ENCODE measurements around the gene MTERF2.
"Not testable (repeated sequence)": the region's sequence is repeated elsewhere in the genome, so short reads cannot be mapped to it uniquely, and the experiment has no call there.

The MTERF2 gene

GRCh38 chr12:106986625-106987389 lies at the start of gene MTERF2:
Gene MTERF2 (minus strand): TSS chr12:106987146. CDS start chr12:106978714, 8,432 bp downstream.
- Histone ChIP-seq H3K4me1 (ENCODE audit: insufficient read depth, low read length) (peaks cover 24% of the 10 kb centered on the region), H3K27ac (ENCODE audit: low read depth, low read length) (peak within 1 kb of the TSS; percentile 86), H3K4me3 (ENCODE audit: low read depth in 1 of 2, low read length in 2 of 2) (peak within 1 kb of the TSS; percentile 67 to 91), H3K27me3 (ENCODE audit: control insufficient read depth in 1 of 2, insufficient read depth in 2 of 2, low read length in 2 of 2) (no peaks in the 10 kb centered on the region), H3K9me3 (ENCODE audit: low read length) (no peaks in the 10 kb centered on the region), H3K9ac (ENCODE audit: low read length) (peak within 1 kb of the TSS; percentile 88), H3K36me3 (ENCODE audit: insufficient read depth, low read length) (peaks cover 23% of the 10 kb centered on the region)

- no peak overlapping the region for H3K9ac ChIP-seq (ENCODE audit: low read length)
- H3K4me3 ChIP-seq (ENCODE audit: low read depth in 1 of 2, low read length in 2 of 2), result no peak overlapping the region
- no peaks in the 10 kb centered on the region for H3K36me3 ChIP-seq (ENCODE audit: insufficient read depth, low read length)
- no peak overlapping the region for H3K27ac ChIP-seq (ENCODE audit: low read depth, low read length)
- H3K27me3 ChIP-seq (ENCODE audit: control insufficient read depth in 1 of 2, insufficient read depth in 2 of 2, low read length in 2 of 2), result no peaks in the 10 kb centered on the region
- H3K9me3 ChIP-seq (ENCODE audit: low read length), result no peaks in the 10 kb centered on the region
- H3K4me1 ChIP-seq (ENCODE audit: insufficient read depth, low read length), result peaks cover 6% of the 10 kb centered on the region
Observed at GRCh38 chr12:107035733-107036132, 48.8 kb upstream of the MTERF2 start.

GRCh38 chr12:107033758-107034739 lies 47.1 kb upstream of the MTERF2 start:
- Histone ChIP-seq H3K27me3 (ENCODE audit: control insufficient read depth in 1 of 2, insufficient read depth in 2 of 2, low read length in 2 of 2) (no peaks in the 10 kb centered on the region), H3K27ac (ENCODE audit: low read depth, low read length) (no peak overlapping the region)

GRCh38 chr12:107032266-107032665 lies 45.3 kb upstream of the MTERF2 start:
- Histone ChIP-seq H3K27me3 (ENCODE audit: control insufficient read depth in 1 of 2, insufficient read depth in 2 of 2, low read length in 2 of 2) (no peaks in the 10 kb centered on the region), H3K4me1 (ENCODE audit: insufficient read depth, low read length) (peaks cover 20% of the 10 kb centered on the region), H3K4me3 (ENCODE audit: low read depth in 1 of 2, low read length in 2 of 2) (no peak overlapping the region), H3K36me3 (ENCODE audit: insufficient read depth, low read length) (no peaks in the 10 kb centered on the region), H3K9ac (ENCODE audit: low read length) (no peak overlapping the region), H3K27ac (ENCODE audit: low read depth, low read length) (no peak overlapping the region), H3K9me3 (ENCODE audit: low read length) (no peaks in the 10 kb centered on the region)

More at GRCh38 chr12:107033758-107034739, 47.1 kb upstream of the MTERF2 start:
- Histone ChIP-seq H3K4me1 (ENCODE audit: insufficient read depth, low read length) (peaks cover 9% of the 10 kb centered on the region), H3K36me3 (ENCODE audit: insufficient read depth, low read length) (no peaks in the 10 kb centered on the region), H3K4me3 (ENCODE audit: low read depth in 1 of 2, low read length in 2 of 2) (no peak overlapping the region), H3K9me3 (ENCODE audit: low read length) (no peaks in the 10 kb centered on the region), H3K9ac (ENCODE audit: low read length) (no peak overlapping the region)

- H3K9me3 ChIP-seq (ENCODE audit: low read length), result no peaks in the 10 kb centered on the region
- H3K4me1 ChIP-seq (ENCODE audit: insufficient read depth, low read length), result peaks cover 31% of the 10 kb centered on the region
- no peak overlapping the region for H3K4me3 ChIP-seq (ENCODE audit: low read depth in 1 of 2, low read length in 2 of 2)
- H3K27ac ChIP-seq (ENCODE audit: low read depth, low read length), result no peak overlapping the region
- no peaks in the 10 kb centered on the region for H3K27me3 ChIP-seq (ENCODE audit: control insufficient read depth in 1 of 2, insufficient read depth in 2 of 2, low read length in 2 of 2)
- H3K36me3 ChIP-seq (ENCODE audit: insufficient read depth, low read length), result no peaks in the 10 kb centered on the region
- H3K9ac ChIP-seq (ENCODE audit: low read length), result no peak overlapping the region
Observed at GRCh38 chr12:107031061-107031460, 44.1 kb upstream of the MTERF2 start.

- Histone ChIP-seq H3K4me3 (ENCODE audit: low read depth in 1 of 2, low read length in 2 of 2) (no peak overlapping the region), H3K4me1 (ENCODE audit: insufficient read depth, low read length) (peaks cover 32% of the 10 kb centered on the region), H3K27me3 (ENCODE audit: control insufficient read depth in 1 of 2, insufficient read depth in 2 of 2, low read length in 2 of 2) (no peaks in the 10 kb centered on the region), H3K9me3 (ENCODE audit: low read length) (no peaks in the 10 kb centered on the region), H3K36me3 (ENCODE audit: insufficient read depth, low read length) (no peaks in the 10 kb centered on the region), H3K9ac (ENCODE audit: low read length) (no peak overlapping the region), H3K27ac (ENCODE audit: low read depth, low read length) (peak overlapping the region; percentile 32)
Observed at GRCh38 chr12:107029081-107029480, 42.1 kb upstream of the MTERF2 start.

- Histone ChIP-seq H3K9me3 (ENCODE audit: low read length) (no peaks in the 10 kb centered on the region), H3K27me3 (ENCODE audit: control insufficient read depth in 1 of 2, insufficient read depth in 2 of 2, low read length in 2 of 2) (no peaks in the 10 kb centered on the region), H3K36me3 (ENCODE audit: insufficient read depth, low read length) (no peaks in the 10 kb centered on the region), H3K4me1 (ENCODE audit: insufficient read depth, low read length) (peaks cover 31% of the 10 kb centered on the region), H3K27ac (ENCODE audit: low read depth, low read length) (peak overlapping the region; percentile 65), H3K9ac (ENCODE audit: low read length) (peak overlapping the region; percentile 21), H3K4me3 (ENCODE audit: low read depth in 1 of 2, low read length in 2 of 2) (no peak overlapping the region)
Observed at GRCh38 chr12:107027636-107028053, 40.7 kb upstream of the MTERF2 start.

GRCh38 chr12:107026806-107027635 lies 40.1 kb upstream of the MTERF2 start:
- H3K4me3 ChIP-seq (ENCODE audit: low read depth in 1 of 2, low read length in 2 of 2), result no peak overlapping the region

GRCh38 chr12:107026356-107026755 lies 39.4 kb upstream of the MTERF2 start:
- H3K4me3 ChIP-seq (ENCODE audit: low read depth in 1 of 2, low read length in 2 of 2); H3K9ac ChIP-seq (ENCODE audit: low read length); H3K9me3 ChIP-seq (ENCODE audit: low read length); H3K27me3 ChIP-seq (ENCODE audit: control insufficient read depth in 1 of 2, insufficient read depth in 2 of 2, low read length in 2 of 2); H3K36me3 ChIP-seq (ENCODE audit: insufficient read depth, low read length): not testable (repeated sequence)
- Histone ChIP-seq H3K4me1 (ENCODE audit: insufficient read depth, low read length) (peaks cover 31% of the 10 kb centered on the region), H3K27ac (ENCODE audit: low read depth, low read length) (peak overlapping the region; percentile 42)

More at GRCh38 chr12:107026806-107027635, 40.1 kb upstream of the MTERF2 start:
- Histone ChIP-seq H3K36me3 (ENCODE audit: insufficient read depth, low read length) (no peaks in the 10 kb centered on the region), H3K4me1 (ENCODE audit: insufficient read depth, low read length) (peaks cover 31% of the 10 kb centered on the region), H3K9ac (ENCODE audit: low read length) (peak overlapping the region; percentile 21), H3K9me3 (ENCODE audit: low read length) (no peaks in the 10 kb centered on the region), H3K27me3 (ENCODE audit: control insufficient read depth in 1 of 2, insufficient read depth in 2 of 2, low read length in 2 of 2) (no peaks in the 10 kb centered on the region), H3K27ac (ENCODE audit: low read depth, low read length) (peak overlapping the region; percentile 65)

- peaks cover 31% of the 10 kb centered on the region for H3K4me1 ChIP-seq (ENCODE audit: insufficient read depth, low read length)
- peaks cover 4% of the 10 kb centered on the region for H3K36me3 ChIP-seq (ENCODE audit: insufficient read depth, low read length)
- H3K9ac ChIP-seq (ENCODE audit: low read length), result no peak overlapping the region
- no peak overlapping the region for H3K27ac ChIP-seq (ENCODE audit: low read depth, low read length)
- no peaks in the 10 kb centered on the region for H3K9me3 ChIP-seq (ENCODE audit: low read length)
- no peaks in the 10 kb centered on the region for H3K27me3 ChIP-seq (ENCODE audit: control insufficient read depth in 1 of 2, insufficient read depth in 2 of 2, low read length in 2 of 2)
- H3K4me3 ChIP-seq (ENCODE audit: low read depth in 1 of 2, low read length in 2 of 2), result no peak overlapping the region
Observed at GRCh38 chr12:107025671-107026070, 38.7 kb upstream of the MTERF2 start.

GRCh38 chr12:107019546-107019945 lies 32.6 kb upstream of the MTERF2 start:
- H3K4me3 ChIP-seq (ENCODE audit: low read depth in 1 of 2, low read length in 2 of 2), result no peak overlapping the region
- no peaks in the 10 kb centered on the region for H3K9me3 ChIP-seq (ENCODE audit: low read length)
- H3K9ac ChIP-seq (ENCODE audit: low read length), result no peak overlapping the region
- no peaks in the 10 kb centered on the region for H3K4me1 ChIP-seq (ENCODE audit: insufficient read depth, low read length)
- H3K27me3 ChIP-seq (ENCODE audit: control insufficient read depth in 1 of 2, insufficient read depth in 2 of 2, low read length in 2 of 2), result no peaks in the 10 kb centered on the region
- H3K27ac ChIP-seq (ENCODE audit: low read depth, low read length), result no peak overlapping the region
- H3K36me3 ChIP-seq (ENCODE audit: insufficient read depth, low read length), result peaks cover 4% of the 10 kb centered on the region
